ENCODE data around the gene PRKG2.

DNA sequence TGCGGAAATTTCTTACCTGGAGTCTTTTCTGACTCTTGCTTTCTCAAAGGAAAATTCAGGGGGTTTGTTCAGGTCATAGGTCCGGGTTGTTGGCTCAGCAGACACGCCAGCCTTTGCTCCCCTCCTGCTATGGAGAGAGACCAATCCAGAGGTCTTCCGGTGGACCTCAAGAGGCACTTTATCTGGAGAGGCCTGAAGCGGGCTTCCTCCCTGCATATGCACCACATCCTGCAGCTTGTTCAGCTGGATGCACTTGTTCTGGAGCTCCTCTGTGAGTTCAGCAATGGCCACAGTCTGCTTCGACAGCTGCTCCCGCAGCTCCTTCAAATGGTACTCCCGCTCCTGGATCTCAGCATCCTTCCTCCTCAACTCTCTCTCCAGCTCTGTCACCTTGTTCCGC is 10.5 kb downstream of the PRKG2 start:
- TF ChIP-seq SP1 (IDR thresholded peaks at IDR 0.05; ENCODE audit: low read depth, low read length) (no peak), YY1 (IDR thresholded peaks at IDR 0.05; ENCODE audit: low read depth, low read length) (no peak), MXI1 (IDR thresholded peaks at IDR 0.05; ENCODE audit: low read depth, low read length) (no peak), POLR2AphosphoS5 (IDR thresholded peaks at IDR 0.05; ENCODE audit: low read length) (no peak), POLR2A (IDR thresholded peaks at IDR 0.05; ENCODE audit: low read depth, low read length) (no peak), EP300 (IDR thresholded peaks at IDR 0.05; ENCODE audit: borderline replicate concordance in 1 of 2, control insufficient read depth in 1 of 2, low read depth in 2 of 2, low read length in 2 of 2) (no peak), RAD21 (IDR thresholded peaks at IDR 0.05; ENCODE audit: insufficient read depth, low read depth, low read length) (no peak)
- TF ChIP-seq, protein P1, sequence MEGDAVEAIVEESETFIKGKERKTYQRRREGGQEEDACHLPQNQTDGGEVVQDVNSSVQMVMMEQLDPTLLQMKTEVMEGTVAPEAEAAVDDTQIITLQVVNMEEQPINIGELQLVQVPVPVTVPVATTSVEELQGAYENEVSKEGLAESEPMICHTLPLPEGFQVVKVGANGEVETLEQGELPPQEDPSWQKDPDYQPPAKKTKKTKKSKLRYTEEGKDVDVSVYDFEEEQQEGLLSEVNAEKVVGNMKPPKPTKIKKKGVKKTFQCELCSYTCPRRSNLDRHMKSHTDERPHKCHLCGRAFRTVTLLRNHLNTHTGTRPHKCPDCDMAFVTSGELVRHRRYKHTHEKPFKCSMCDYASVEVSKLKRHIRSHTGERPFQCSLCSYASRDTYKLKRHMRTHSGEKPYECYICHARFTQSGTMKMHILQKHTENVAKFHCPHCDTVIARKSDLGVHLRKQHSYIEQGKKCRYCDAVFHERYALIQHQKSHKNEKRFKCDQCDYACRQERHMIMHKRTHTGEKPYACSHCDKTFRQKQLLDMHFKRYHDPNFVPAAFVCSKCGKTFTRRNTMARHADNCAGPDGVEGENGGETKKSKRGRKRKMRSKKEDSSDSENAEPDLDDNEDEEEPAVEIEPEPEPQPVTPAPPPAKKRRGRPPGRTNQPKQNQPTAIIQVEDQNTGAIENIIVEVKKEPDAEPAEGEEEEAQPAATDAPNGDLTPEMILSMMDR (IDR thresholded peaks at IDR 0.05 in 2 of 3, conservative IDR thresholded peaks at IDR 0.05 in 1 of 3; ENCODE audit: control insufficient read depth in 2 of 3, extremely low read depth in 1 of 3, insufficient read depth in 1 of 3, low read depth in 3 of 3, low read length in 3 of 3), result no peak
- TF ChIP-seq, protein P2, sequence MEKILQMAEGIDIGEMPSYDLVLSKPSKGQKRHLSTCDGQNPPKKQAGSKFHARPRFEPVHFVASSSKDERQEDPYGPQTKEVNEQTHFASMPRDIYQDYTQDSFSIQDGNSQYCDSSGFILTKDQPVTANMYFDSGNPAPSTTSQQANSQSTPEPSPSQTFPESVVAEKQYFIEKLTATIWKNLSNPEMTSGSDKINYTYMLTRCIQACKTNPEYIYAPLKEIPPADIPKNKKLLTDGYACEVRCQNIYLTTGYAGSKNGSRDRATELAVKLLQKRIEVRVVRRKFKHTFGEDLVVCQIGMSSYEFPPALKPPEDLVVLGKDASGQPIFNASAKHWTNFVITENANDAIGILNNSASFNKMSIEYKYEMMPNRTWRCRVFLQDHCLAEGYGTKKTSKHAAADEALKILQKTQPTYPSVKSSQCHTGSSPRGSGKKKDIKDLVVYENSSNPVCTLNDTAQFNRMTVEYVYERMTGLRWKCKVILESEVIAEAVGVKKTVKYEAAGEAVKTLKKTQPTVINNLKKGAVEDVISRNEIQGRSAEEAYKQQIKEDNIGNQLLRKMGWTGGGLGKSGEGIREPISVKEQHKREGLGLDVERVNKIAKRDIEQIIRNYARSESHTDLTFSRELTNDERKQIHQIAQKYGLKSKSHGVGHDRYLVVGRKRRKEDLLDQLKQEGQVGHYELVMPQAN (conservative IDR thresholded peaks at IDR 0.05), result no peak
- TF ChIP-seq, protein P3, sequence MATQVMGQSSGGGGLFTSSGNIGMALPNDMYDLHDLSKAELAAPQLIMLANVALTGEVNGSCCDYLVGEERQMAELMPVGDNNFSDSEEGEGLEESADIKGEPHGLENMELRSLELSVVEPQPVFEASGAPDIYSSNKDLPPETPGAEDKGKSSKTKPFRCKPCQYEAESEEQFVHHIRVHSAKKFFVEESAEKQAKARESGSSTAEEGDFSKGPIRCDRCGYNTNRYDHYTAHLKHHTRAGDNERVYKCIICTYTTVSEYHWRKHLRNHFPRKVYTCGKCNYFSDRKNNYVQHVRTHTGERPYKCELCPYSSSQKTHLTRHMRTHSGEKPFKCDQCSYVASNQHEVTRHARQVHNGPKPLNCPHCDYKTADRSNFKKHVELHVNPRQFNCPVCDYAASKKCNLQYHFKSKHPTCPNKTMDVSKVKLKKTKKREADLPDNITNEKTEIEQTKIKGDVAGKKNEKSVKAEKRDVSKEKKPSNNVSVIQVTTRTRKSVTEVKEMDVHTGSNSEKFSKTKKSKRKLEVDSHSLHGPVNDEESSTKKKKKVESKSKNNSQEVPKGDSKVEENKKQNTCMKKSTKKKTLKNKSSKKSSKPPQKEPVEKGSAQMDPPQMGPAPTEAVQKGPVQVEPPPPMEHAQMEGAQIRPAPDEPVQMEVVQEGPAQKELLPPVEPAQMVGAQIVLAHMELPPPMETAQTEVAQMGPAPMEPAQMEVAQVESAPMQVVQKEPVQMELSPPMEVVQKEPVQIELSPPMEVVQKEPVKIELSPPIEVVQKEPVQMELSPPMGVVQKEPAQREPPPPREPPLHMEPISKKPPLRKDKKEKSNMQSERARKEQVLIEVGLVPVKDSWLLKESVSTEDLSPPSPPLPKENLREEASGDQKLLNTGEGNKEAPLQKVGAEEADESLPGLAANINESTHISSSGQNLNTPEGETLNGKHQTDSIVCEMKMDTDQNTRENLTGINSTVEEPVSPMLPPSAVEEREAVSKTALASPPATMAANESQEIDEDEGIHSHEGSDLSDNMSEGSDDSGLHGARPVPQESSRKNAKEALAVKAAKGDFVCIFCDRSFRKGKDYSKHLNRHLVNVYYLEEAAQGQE (IDR thresholded peaks at IDR 0.05; ENCODE audit: low read depth, low read length), result no peak
